T-helper 2 cell (primary cell): ENCODE data around the gene DDC.

Experiments used
- DNase-seq, 5 experiments: peaks; one replicate each; pipeline versions ENCODE4 v3.0.0 to v3.0.0-alpha.2; 2012 to 2022
- total RNA-seq, 2 donors: gene quantifications; one replicate each; lab custom pipeline; 2026; lab: John Stamatoyannopoulos, UW

Gene DDC, protein sequence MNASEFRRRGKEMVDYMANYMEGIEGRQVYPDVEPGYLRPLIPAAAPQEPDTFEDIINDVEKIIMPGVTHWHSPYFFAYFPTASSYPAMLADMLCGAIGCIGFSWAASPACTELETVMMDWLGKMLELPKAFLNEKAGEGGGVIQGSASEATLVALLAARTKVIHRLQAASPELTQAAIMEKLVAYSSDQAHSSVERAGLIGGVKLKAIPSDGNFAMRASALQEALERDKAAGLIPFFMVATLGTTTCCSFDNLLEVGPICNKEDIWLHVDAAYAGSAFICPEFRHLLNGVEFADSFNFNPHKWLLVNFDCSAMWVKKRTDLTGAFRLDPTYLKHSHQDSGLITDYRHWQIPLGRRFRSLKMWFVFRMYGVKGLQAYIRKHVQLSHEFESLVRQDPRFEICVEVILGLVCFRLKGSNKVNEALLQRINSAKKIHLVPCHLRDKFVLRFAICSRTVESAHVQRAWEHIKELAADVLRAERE
- total RNA-seq: 0 reads per million in 2 donors

DNA sequence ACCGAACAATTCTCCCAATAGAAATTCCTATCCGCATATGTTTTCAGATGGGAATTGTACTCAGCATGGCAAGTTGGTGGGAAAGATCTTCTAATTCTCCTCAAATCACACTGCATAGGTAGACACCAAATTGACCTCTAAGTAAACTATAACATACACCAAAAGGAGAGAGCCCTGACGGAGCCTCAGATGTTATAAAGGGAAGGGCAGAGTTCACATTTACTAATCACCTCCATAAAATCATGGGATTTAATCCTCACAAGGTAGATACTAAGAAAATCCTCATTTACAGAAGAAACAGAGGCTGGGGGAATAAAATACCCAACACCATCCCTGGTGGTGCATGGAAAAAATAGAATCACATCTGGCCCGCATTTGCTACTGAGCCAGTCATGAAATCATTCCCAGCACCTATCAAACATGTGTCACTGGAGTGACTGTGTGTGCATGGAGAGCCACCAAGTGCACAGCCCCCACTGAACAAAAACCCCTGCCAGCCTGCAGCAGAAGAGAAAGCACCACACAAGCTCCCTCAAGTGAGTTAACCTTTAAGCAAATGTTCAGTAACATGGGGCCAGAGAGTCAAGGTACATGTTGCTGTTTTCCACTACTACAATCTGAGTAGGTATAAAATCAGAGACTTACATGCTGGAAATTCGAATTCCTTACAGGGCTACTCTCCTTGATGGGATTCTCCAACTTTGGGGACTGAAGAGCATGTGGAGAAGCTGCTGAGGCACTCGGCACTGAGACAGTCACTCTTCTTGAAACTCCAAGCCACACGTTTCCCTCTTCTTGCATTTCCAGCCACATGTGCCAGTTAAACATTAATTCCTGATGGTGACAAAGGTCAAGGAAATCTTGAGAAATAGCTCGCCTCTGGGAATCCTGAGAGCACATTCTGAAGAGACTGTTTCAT lies at the start of gene DDC:
Gene DDC (minus strand): TSS at position 766 of the 919 bp plus-strand sequence. CDS start 21,320 bp downstream, outside the sequence.
- no peak for DNase-seq

DNA sequence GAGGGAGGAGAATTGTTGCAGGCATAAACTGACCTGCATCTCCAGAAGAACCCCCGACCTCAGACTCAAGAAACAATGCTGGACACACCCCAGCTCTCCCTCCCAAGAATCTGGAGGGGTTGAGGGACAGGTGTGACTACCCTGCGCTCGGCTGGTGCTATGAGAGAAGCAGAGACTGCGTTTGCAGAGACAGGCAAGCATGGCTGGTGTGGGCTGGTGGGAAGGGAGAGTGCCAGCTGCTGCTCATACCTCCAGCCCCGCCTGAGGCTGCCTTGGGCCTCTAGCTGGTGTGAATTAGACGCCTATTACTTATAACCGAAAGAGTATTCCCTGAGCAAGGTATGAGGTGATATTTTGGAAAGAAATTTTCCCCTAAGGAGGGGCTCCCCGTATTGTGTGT lies 48.3 kb upstream of the DDC start:
- no peak for DNase-seq

DNA sequence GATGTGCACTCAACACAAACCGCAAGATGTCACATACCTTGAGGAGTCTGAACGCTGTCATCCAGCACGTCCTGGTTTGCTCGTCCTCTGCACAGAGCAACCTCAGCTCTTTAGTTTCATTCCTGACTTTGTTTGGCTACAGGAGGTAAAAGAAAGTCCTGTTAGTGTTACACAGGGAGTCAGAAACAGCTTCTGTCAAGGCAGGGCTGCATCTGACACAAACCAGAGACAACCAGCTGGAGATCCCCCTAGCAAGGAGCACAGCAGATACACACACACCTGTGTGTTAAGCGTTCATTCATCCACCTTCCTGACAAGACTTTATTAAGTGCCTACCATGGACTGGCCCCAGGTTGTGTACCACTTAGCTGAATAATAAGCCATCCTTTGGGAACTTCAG lies 47.5 kb upstream of the DDC start:
- DNase-seq: no peak

DNA sequence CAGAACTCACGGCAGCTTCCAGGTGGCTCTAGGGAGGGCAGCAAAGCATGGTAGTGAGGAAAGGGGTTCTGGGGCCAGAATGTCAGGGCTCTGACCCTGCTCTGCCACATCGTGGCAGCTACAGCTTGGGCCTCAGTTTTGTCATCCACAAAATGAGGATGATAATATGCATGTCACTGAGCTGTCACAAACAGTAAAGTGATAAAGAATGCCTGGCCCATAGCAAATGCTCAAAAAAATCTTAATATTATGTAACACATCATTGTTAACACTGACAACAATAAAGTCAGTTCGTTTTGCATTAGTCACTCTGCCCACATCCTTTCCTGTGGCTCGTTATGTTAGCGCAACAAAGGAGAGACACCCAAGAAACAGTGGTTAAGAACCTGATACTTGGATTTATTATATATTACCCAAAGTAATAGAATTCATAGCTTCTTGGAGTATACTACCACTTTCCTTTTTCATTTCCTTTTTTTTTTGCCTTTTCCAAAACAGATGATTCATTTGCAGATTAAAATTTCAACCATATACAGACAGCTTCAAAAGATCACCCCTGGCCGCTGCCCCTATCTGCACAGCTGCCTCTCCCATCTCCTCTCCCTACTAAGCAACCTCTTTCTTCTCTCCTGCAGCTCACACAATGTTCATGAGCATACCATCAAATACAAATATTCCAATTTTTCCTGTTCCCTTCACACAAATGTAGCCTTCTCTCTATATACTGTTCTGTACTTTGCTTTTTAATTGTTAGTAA lies 45.5 kb upstream of the DDC start:
- DNase-seq: peak in 3 of 5 experiments; percentile 15 to 91 (median 49)

DNA sequence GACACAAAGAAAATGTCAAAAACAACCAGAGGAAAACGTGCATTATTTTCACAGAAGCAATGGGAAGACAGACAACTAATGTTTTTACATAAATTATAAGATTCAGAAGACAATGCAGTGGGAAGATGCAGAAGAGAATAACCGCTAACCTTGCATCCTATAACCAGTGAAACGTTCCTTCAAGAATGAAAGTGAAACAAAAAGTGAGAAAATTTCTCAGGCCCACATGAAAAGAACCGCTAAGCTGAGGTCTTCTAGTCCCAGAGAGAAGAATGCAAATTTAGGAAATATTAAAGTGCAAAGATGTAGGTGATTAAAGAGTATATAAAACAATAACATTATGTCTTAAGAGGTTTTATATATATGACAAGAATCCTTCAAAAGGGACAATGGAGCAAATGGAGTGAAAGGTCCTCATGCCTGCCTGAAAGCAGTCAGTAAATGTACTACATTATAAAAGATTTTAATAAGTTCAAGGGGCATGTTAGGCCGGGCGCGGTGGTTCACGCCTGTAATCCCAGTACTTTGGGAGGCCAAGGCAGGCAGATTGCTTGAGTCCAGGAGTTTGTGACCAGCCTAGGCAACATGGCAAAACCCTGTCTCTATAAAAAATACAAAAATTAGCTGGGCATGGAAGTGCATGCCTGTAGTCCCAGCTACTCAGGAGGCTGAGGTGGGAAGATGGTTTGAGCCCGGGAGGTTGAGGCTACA lies 43.1 kb upstream of the DDC start:
- DNase-seq: peak in 2 of 5 experiments; percentile 44 to 79

DNA sequence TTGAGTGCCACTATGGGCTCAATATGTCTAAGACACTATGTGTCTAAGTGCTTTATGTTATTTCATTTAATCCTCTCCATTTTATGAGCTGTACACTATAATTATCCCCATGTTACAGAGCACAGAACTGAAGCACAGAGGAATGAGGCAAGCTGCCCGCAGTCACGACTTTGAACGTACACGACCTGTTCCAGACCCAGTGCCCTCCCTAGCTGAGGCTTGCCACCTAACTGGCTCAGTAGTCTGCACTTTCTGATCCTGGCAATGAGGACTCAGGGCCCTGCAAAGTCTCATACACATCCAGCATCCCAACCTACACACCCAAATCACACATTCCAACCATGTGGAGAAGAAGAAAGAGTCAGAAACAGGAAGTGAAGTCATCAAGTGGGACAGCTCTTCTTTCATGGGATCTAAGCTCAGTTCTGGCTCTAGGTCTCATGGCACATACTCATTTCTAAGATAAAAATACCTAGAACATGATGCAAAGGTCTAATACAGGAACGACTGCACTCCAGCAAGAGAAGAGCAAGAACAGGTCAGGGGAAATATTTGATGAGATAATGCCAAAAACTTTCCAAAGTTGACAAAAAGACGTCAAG lies 42.4 kb upstream of the DDC start:
- DNase-seq: no peak

DNA sequence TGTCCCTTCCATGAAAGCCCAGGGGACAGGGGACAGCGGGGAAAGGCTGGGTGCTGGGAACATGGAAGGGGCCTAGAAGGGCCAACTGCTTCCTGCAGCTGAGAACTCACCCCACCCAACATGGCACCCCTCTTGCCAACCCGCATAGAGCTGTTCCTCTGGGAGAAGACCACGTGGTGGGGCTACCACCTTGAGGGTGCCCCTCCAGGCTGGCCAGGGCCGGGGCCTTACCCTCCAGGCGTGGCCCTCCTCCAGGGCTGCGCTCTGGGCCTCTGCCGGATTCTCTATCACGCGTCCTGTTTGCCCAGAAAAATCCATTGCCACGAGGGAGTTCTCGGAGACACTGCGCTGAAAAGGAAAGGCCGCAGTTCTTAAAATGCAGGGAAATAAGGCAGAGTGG lies 39.9 kb upstream of the DDC start:
- DNase-seq: no peak

DNA sequence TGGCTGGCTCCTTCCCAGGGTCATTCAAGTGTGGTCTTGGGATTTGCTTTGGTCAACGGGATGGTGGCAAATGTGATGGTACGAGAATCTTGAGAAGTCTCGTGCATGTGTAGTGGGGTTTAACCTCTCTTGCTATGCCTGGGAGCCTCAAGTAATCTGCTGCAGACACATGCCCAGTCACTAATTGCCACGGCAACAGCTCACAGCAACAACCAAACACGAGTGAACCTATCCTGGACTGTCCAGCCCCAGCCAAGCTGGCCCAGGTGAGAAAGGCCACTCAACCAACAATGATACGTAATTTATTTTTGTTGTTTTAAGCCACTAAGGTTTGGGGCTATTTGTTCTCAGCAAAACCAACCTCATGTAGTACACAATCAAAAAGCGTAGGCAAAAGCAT lies 38.1 kb upstream of the DDC start:
- DNase-seq: no peak

DNA sequence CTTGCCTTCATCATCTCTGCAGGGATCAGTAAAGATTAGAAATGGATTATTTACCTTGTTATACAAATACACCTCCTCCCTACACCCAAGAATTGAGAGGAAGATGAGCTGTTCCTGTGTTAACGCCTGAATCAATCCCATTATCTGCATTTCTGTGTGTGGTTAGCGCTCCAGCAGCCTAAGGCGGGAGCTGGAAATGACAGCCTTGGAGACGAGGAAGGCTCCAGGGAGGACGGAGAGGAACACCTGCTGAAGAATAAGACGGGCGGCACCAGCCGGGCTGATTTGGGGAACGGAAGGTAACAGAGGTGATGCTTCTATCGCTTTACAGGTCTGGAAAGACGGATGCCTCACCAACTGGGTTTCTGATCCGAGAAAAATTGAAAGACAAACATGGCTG lies 34.2 kb upstream of the DDC start:
- DNase-seq: no peak

DNA sequence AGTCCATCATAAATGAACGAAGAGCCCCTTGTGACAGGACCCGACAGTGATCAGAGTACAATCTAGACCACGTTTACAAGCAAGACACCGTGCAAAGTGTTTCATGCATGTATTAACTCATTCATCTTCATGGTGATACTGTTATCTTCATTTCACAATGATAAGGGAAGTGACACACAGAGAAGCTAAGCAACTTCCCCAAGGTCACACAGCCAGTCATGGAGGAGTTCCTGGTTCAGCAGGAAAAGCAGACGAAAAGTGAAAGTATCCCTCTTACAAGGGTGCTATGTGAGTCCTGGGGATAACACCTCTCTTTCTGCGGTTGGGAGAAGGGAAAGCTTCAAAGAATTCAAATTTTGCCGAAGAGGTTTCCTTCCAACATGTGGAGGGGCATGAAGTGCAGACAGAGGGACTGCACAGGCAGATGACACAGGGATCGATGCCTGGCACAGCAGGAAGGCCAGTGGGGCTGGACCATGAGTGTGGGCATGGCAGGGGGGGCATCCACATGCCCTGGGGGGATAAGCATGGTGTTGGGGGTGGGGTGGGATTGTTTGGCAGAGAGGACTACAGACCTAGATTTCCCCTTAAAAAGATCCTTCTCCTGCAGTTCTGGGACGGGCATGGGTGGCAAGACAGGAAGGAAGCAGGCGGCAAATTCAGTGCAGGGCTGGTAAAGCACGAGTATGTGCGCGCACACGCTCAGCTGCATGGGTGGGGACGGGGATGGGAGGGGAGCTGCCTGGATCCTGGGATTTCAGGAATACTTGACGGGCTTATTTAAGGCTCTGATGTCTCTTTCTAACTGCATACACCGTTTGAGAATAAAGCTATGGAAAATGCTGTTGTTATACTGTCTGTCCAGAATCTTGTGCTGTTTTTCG lies 33.5 kb upstream of the DDC start:
- no peak for DNase-seq

DNA sequence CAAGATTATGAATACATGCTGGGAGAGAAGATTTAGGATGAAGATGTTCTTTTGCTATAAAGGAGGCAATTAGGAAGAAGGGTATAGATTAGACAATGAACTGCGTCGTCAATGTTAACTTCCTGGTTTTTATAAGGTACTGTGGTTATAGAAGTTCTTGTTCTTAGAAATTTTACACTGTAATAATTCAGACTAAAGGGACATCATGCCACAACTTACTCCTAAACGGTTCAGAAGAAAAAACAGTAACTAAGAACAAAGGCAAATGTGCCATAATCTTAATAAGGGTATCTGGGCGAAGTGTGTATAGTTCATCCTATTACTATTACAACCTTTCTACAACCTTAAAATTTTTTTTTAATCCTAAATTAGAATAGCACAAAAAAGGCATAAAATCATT lies 31.3 kb upstream of the DDC start:
- DNase-seq: peak in 1 of 5 experiments; percentile 50

DNA sequence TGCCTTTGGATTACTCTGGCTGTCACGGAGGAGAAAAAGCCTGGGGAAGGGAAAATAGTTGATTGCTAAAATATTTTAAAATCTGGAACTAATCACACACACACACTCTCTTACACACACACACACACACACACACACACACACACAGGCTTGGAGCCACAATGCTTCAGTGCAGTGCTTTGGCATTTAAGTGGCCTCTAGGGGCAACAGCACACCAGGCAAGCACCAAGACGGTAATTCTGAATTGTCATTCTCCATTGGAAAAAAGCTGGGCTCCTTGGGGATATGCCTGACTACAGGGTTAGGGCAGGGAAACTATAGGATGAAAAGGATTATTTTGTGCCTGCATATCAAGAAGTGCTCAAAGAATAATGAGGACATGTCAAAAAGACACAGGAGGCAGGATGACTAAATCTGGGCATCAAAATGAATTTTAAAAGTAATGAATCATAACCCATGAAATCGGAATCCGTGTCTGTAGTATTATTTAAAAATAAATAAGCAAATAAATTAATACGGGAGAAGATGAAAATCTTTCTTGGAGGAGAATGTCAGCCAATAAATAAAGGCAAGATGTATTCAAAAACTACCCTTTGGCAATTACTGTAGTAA lies 30.4 kb upstream of the DDC start:
- DNase-seq: peak in 1 of 5 experiments; percentile 90

DNA sequence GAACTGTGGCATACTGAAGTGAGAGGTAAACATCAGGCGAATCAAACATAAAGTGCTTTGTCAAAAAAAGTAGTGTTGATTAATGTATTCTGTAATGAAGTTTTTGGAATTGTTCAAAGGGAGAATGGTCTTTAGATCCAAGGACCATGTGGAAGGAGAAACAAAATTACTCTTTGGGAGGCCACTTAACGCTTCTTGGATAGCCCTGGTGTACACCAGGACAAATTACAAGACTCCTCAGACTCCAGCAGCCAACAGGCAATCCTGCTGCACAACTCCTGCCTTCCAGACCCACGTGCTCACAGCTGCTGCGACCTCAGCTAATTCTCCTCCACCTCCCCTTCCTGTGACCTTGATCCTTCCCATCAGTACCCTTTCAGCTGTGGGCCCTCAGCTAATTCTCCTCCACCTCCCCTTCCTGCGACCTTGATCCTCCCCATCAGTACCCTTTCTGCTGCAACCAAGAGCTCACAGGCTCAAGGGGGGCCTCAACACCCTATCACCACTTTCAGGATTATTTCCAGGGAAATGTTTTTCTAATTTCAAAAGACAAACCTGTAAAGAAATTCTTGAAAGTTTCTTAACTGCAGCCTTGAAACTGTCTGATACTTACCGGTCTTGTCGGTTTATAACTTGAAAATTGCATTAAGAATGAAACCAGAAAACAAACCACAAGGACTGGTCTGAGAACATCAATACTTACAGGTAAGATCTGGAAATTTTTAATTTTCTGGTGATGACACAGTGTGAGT lies 29.7 kb upstream of the DDC start:
- peak in 1 of 5 experiments; percentile 91 for DNase-seq

DNA sequence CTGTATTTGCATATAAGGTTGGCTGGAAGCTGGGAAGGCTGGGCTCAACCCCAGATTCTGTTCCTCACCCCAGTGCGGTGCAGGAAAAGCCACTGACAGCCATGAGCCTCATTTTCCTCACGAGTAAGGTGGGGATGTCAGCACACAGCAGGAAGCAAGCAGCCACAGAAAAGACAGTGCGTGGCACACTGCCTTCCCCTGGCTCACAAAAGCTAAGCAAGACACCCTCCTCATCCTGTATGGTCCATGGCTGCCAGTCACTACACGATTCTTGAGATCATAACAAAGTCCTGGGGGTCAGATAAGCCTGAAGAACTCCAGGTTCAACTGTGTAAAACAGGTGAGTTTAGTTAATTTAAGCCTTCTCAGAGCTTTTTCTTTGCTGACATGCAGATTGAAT lies 28.9 kb upstream of the DDC start:
- DNase-seq: peak in 1 of 5 experiments; percentile 83

DNA sequence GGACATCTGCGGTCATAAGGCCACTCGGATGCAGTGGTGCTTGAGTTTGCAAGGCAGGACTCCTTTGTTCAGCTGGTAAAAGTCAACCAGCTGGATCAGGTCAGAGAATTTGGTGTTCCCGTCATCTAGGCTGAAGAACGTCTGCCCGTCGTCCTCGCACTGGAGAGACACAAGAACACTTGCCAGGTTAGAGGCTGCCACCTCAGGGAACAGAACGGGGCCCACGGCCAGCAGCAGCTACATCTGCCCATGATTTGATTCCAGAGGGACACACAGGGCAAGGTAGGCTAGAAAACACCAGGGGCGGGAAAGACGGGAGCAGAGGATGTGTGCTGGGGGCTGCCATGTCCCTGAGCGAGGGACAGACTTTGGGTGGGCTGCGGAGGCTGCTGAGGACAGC lies 27.7 kb upstream of the DDC start:
- DNase-seq: no peak

DNA sequence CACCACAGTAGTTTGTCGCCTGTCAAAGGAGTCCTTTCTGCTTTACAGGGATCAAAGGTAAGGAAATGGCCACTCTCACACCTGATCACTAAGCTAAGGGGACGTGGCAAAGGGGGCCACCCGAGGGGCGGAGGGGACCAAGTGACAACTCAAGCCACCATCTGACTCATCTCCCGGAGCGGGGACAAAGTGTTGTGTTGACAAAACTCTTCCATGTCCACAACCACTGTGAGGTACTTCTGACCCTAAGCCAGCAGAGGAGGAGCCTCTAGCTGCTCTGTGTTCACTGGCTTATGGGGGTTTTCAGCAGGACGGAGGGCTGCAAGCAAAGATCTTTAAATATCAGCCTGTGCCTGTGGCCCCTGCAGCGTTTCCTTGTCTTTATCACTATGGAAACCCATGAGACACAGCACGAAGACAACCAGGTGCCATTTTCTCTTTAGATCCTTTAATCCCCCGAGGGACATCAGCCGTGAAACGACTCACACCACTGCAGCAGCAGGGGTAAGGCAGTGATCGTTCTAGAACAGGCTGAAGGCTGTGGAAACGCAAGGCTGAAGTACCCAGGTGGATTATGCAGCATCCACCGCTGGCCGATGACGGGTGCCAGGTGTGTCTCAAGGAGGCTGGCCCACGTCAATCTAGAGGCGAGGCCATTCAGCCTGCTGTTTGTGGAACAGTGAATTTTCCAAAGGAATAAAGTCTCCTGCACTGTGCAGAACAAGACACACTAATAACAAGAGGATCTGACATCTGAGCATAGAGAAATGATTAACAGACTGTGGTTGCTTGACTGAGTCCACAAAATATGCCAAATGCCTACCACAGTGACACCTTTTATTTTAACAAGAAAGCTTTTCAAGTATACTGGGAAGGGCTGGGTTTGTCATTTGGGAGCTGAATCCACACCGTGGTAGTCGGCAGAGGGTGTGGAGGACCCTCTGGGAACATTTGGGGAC lies 26.6 kb upstream of the DDC start:
- peak in 1 of 5 experiments; percentile 45 for DNase-seq

DNA sequence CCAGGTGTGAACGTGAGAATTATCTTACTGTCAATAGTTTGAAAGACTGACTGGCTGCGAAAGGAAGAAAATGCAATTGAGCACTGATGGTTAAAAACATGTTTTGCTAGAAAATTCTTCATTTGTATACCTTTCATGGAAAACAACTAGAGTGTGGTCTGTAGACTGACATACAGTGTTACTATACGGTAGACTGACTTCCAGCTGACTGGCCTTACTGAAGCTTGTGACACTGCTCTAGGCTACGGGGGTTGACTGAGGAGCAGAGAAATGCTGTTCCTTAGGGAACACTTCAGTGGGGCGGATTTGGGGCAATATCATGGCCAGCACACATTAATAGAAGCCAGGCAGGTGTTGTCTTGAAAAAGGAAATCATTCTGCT lies 25.9 kb upstream of the DDC start:
- DNase-seq: no peak

DNA sequence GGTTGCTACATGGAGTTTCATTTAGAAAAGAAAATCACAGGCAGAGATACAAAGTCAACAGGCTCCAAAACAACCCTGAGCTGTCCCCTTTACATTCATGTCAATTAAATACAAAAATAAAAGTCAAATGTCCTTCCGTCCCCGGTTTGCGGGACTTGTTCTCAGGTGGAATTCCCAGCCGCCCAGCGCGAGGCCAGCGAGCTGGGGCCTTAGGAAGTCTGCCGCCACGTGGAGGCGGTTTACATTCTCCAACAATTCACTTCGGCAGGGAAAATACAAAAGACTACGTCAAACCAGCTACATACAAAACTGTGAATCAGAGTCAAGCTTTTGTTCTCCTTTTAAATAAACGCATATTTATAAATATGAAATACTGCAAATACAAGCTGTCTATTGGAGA lies 25.3 kb upstream of the DDC start:
- no peak for DNase-seq
